GM12892 (cell line): Measurements from ENCODE around the gene NEU1.
"Not testable (repeated sequence)": the region's sequence is repeated elsewhere in the genome, so short reads cannot be mapped to it uniquely, and the experiment has no call there.

Experiments used
- DNase-seq: peaks from one replicate; pipeline ENCODE4 v3.0.0; 2011; ENCODE audit not compliant: insufficient read length
- FAIRE-seq: peaks from 2 replicates; lab custom pipeline; 2011; peaks lifted over from hg19 to GRCh38; lab: Jason Lieb, UNC
- POLR2A ChIP-seq: IDR thresholded peaks from 2 replicates; pipeline ENCODE4 v1.6.1; 2011; ENCODE audit warnings: low read depth, low read length, control low read depth
- POLR2AphosphoS5 ChIP-seq: IDR thresholded peaks from 2 replicates; pipeline ENCODE4 v1.6.1; 2011; ENCODE audit warnings: low read depth, low read length, control low read depth
- TAF1 ChIP-seq: IDR thresholded peaks from 2 replicates; pipeline ENCODE4 v1.6.1; 2011; ENCODE audit warnings: low read depth, mild to moderate bottlenecking, control low read depth, low read length, borderline replicate concordance

NEU1 gene

GRCh38 chr6:31847276-31847978 is 15.2 kb downstream of the NEU1 start:
- TF ChIP-seq POLR2AphosphoS5 (no peak), TAF1 (no peak), POLR2A (no peak)
- DNase-seq (no peak), FAIRE-seq (no peak)

GRCh38 chr6:31844507-31844906 is 18.1 kb downstream of the NEU1 start:
- DNase-seq, result no peak
- TF ChIP-seq TAF1, result no peak
- no peak for FAIRE-seq

- DNase-seq, result no peak
- no peak for FAIRE-seq
- TF ChIP-seq TAF1, result no peak
- no peak for TF ChIP-seq POLR2A
Measured at GRCh38 chr6:31842053-31842452, 20.6 kb downstream of the NEU1 start.

GRCh38 chr6:31839779-31840126 is 22.9 kb downstream of the NEU1 start:
- not testable (repeated sequence) for DNase-seq, FAIRE-seq

- peak; percentile 44; the same call in 1 of the 2 replicates for TF ChIP-seq POLR2AphosphoS5
- TF ChIP-seq TAF1, result no peak
- DNase-seq, result no peak
- no peak for FAIRE-seq
Measured at GRCh38 chr6:31838968-31839367, 23.7 kb downstream of the NEU1 start.

- DNase-seq, FAIRE-seq: not testable (repeated sequence)
- TF ChIP-seq POLR2A, result 0 out of 2 replicates have a peak, but pooled peaks have one; percentile 15
Measured at GRCh38 chr6:31838114-31838553, 24.5 kb downstream of the NEU1 start.

- FAIRE-seq (no peak), DNase-seq (no peak)
- TF ChIP-seq TAF1, result no peak
- peak; percentile 16; the same call in 1 of the 2 replicates for TF ChIP-seq POLR2A
- no peak for TF ChIP-seq POLR2AphosphoS5
Measured at GRCh38 chr6:31837369-31838113, 25.1 kb downstream of the NEU1 start.

- no peak for FAIRE-seq
- TF ChIP-seq POLR2A (no peak), POLR2AphosphoS5 (peak; percentile 7; the same call in 1 of the 2 replicates)
- no peak for DNase-seq
Measured at GRCh38 chr6:31836474-31837368, 25.9 kb downstream of the NEU1 start.

GRCh38 chr6:31836047-31836473 is 26.6 kb downstream of the NEU1 start:
- DNase-seq (no peak), FAIRE-seq (no peak)
- TF ChIP-seq TAF1 (no peak), POLR2A (peak; percentile 53; the same call in 1 of the 2 replicates), POLR2AphosphoS5 (peak; percentile 25; the same call in 1 of the 2 replicates)

- FAIRE-seq (no peak), DNase-seq (peak; percentile 80)
- TF ChIP-seq POLR2A (peak; percentile 100), POLR2AphosphoS5 (peak; percentile 100), TAF1 (peak; percentile 93)
Measured at GRCh38 chr6:31834367-31835250, 28.0 kb downstream of the NEU1 start.

GRCh38 chr6:31831350-31832215 is 31.0 kb downstream of the NEU1 start:
- DNase-seq (no peak), FAIRE-seq (no peak)
- TF ChIP-seq TAF1 (no peak), POLR2AphosphoS5 (no peak), POLR2A (no peak)
